SKM-1 (cell line): Measurements from ENCODE around the gene BMPER.

Experiments used
- DNase-seq: peaks from one replicate; lab custom pipeline; 2025; ENCODE audit not compliant: unreplicated experiment; lab: John Stamatoyannopoulos, UW

Gene BMPER

GRCh38 chr7:33887266-33887975, 17.9 kb upstream of the BMPER start:
- no peak for DNase-seq

GRCh38 chr7:33888166-33888565, 17.2 kb upstream of the BMPER start:
- no peak for DNase-seq

GRCh38 chr7:33892945-33893344, 12.4 kb upstream of the BMPER start:
- no peak for DNase-seq

- DNase-seq: no peak
Measured at GRCh38 chr7:33893377-33893776, 12.0 kb upstream of the BMPER start.

GRCh38 chr7:33895025-33895804, 10.1 kb upstream of the BMPER start:
- peak; percentile 55 for DNase-seq

GRCh38 chr7:33900501-33900900, 4.8 kb upstream of the BMPER start:
- DNase-seq: no peak

GRCh38 chr7:33901199-33901598, 4.1 kb upstream of the BMPER start:
- DNase-seq: no peak

GRCh38 chr7:33901847-33902246, 3.5 kb upstream of the BMPER start:
- no peak for DNase-seq

- DNase-seq: no peak
Measured at GRCh38 chr7:33902746-33903145, 2.6 kb upstream of the BMPER start.

- DNase-seq: no peak
Measured at GRCh38 chr7:33903791-33904680, 1.3 kb upstream of the BMPER start.

- no peak for DNase-seq
Measured at GRCh38 chr7:33904681-33905388, 504 bp upstream of the BMPER start.

GRCh38 chr7:33906697-33907096, 1.4 kb downstream of the BMPER start:
- no peak for DNase-seq

GRCh38 chr7:33907625-33908024, 2.3 kb downstream of the BMPER start:
- DNase-seq: no peak

GRCh38 chr7:33909318-33909717, 4.0 kb downstream of the BMPER start:
- DNase-seq: no peak

- no peak for DNase-seq
Measured at GRCh38 chr7:33909755-33910154, 4.4 kb downstream of the BMPER start.

GRCh38 chr7:33910756-33911155, 5.4 kb downstream of the BMPER start:
- no peak for DNase-seq

GRCh38 chr7:33916357-33917081, 11.2 kb downstream of the BMPER start:
- no peak for DNase-seq

- DNase-seq: no peak
Measured at GRCh38 chr7:33917661-33918060, 12.3 kb downstream of the BMPER start.

GRCh38 chr7:33918438-33919143, 13.3 kb downstream of the BMPER start:
- DNase-seq: no peak

- DNase-seq: no peak
Measured at GRCh38 chr7:33919449-33919848, 14.1 kb downstream of the BMPER start.
